ENCODE results near the gene ADAM8.

Gene ADAM8

DNA sequence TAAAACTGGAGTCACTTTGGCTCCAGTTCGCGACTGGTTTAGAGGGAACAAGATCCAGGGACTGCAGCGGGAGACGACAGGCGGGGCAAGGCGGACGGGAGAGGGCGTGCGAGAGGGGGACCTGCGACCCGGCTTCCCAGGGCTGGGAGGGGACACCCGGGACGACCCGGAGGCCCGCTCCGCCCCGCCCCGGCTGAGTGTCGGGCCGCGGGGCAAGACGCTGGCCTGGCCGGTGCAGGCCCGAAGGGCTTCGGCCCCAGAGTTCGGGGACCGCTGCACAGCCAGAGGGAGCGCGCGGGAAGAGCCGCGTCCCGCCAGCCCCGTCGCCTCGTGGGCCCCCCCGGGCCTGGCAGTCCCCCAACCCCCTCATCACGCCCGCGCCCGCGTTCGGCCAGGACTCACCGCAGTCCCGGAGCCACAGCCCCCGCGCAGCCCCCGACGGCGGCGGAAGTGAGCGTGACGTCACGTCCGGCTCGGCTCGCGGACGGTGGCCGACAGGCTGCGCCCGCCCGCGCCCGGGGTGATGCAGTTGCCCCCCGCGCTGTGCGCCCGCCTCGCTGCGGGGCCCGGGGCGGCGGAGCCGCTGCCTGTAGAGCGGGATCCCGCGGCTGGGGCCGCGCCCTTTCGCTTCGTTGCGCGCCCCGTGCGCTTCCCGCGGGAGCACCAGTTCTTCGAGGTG is 31.9 kb upstream of the ADAM8 start, which contains the start of the genes TUBGCP2 and ZNF511:
TSS of gene TUBGCP2 (minus strand) at position 452 of the 679 bp plus-strand sequence. CDS start 5,931 bp downstream, outside the sequence.
TSS of gene ZNF511 (plus strand) at position 494 of the 679 bp plus-strand sequence. CDS start at position 524, 30 bp downstream.
- DNase-seq (ENCODE audit: low read depth), result peak; percentile 80

DNA sequence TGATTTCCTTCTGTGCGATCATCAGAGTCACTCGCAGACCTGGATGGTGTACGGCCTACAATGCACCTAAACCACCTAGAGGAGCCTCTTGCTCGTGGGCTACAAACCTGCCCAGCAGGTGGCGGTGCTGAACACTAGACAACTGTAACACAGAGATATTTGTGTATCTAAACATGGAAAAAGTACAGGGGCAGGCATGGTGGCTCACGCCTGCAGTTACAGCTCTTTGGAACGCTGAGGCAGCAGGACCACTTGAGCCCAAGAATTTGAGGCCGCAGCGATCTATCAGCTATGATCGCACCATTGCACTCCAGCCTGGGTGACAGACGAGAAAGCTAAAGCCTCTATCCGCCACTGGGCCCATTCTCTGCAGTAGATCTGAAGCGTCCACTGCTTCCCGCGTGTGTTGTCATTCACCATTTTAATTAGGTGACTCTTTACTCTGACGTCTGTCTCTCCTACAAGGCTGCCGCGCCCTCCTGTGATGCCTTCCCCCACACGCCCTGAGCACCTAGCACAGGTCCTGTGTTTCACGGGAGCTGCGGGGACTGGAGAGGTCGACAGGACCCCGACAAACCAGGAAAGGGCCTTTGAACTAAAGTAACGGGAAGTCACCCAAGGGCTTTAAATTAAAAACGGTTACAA is 31.2 kb upstream of the ADAM8 start:
- peak; percentile 73 for DNase-seq (ENCODE audit: low read depth)

DNA sequence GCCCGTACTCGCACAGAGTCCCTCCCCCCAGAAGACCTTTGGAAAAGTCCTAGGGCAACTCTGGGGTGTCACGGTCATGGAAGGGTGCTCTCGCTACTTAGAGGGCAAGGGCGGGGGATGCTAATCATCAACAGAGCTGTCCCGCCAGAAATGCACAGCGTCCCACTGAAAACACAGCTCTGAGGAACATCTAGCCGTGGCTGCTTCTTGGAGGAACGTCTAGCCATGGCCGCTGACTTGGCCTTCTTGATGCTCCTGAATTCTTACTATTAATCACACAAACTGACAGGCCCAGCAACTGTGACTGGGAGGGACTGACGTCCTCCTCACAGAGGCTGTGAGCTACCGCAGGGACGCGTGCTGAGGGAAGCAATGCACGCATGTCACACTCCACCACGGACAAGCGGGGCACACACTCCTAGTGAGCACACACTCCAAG is 30.3 kb upstream of the ADAM8 start:
- DNase-seq (ENCODE audit: low read depth), result no peak

DNA sequence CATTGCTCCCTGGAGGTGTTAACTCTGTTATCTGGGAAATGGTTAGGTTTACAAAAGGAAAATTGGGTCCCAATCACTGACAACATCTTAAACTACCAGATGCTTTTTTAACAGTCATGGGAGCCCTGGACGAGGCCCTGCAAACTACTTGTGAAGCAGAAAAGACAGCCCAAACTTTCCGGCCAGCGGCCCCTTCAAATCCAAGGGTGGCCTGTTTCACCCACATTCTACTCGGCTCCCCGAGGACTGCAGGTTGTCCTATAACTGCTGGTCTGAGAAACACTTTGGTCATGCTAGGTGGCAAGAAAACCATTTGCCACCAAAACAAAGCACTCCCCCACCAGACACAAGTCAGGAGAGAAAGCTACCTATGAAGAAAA is 29.4 kb upstream of the ADAM8 start:
- no peak for DNase-seq (ENCODE audit: low read depth)

DNA sequence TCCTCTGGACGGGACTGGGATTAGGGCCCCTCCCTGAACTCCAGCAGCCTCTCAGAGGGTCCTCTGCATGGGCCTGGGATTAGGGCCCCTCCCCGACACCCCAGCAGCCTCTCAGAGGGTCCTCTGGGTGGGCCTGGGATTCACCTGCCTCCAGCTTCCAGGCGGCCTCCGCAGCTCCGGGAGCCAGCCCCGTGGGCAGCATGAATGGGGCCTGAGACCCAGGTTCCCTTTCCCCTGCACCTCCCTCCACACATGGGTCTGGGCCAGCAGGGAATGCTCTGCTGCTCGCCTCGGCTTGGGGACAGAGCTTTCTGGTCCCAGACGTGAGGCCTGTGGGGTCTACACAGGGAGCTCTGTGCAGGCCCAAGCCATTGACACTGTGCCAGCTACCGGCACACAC is 26.5 kb upstream of the ADAM8 start:
- no peak for DNase-seq (ENCODE audit: low read depth)

DNA sequence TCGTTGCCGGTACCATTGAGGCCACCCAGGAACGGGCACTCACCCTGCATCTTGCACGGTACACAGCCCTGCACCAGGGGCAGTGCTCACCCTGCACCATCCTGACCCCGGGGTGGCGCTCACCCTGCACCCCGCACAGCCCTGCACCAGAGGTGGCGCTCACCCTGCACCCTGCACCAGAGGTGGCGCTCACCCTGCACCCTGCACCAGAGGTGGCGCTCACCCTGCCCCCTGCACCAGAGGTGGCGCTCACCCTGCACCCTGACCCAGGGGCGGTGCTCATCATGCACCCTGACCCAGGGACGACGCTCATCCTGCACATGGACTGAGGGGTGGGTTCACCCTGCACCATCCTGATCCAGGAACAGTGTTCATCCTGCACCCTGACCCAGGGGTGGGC is 25.6 kb upstream of the ADAM8 start:
- no peak for DNase-seq (ENCODE audit: low read depth)

DNA sequence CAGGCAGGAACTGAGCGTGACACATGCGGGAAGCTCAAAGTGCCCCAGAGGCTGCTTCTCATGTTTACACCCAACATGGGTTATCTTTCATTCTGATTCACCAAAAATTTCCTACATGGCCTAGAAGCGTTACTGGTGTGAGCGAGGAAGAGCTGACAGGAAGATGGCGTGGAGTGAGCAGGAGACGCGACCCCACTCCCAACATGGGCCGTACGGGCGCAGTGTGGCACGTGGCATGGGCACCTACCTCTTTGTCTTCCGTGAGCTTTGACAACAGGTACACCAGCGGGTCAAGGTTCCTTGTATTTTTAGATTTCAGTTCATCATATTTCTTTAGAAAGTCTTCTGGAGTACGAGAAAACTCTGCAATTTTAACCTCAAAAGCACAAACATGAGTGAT is 23.1 kb upstream of the ADAM8 start:
- no peak for DNase-seq (ENCODE audit: low read depth)

DNA sequence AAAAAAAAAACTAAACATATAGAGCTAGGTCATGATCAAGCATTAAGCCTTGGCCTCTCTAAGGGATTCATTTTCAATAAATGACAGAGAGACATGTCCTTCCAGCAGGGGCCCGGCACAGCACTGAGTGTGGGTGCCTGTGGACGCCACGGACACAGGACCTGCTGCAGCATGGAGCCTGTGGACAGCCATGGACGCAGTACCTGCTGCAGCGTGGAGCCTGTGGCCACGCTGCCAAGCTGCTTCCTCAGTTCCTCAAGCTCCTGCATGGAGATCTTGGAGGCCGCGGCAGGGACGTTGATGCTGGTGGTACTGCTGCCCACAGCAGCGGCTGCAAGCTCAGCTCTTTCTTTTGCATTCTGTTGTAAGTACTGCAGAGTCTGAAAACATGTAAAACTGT is 22.6 kb upstream of the ADAM8 start:
- DNase-seq (ENCODE audit: low read depth), result no peak

DNA sequence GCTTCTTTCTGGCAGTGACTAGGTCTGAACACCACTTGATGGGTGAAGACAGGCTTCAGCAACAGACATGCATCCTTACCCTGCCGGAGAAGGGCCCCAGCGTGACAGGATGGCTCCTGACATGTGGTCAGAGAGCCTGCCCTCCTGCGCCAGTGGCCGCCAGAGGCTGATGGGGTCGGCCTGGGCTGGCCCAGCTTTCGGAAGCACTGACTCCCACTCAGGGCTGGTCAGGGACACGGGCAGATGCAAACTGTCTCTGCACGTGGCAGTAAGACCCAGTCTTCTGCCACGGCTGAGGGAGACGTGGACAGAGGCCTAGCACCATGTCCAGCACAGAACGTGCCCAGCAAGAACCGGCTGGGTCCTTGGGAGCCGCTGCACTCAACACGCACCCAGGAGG is 21.8 kb upstream of the ADAM8 start:
- DNase-seq (ENCODE audit: low read depth), result no peak

DNA sequence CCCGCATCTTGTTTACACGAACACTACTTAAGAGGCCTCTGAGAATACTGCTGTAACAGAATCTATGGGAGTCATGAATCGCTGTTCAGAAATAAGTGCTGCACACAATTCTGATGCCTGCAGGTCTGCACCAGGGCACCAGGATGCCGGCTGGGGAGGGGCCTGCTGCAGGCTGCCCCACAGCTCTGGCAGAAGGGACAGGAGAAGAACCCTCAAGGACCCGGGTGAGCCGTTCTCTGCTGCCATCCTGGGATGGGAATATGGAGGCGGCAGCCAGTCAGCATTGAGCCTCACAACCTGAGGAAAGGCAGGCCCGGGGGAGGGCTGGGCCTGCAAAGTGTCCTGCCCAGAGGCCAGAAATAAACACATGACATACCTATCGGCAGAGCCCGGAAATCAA is 20.8 kb upstream of the ADAM8 start:
- no peak for DNase-seq (ENCODE audit: low read depth)

DNA sequence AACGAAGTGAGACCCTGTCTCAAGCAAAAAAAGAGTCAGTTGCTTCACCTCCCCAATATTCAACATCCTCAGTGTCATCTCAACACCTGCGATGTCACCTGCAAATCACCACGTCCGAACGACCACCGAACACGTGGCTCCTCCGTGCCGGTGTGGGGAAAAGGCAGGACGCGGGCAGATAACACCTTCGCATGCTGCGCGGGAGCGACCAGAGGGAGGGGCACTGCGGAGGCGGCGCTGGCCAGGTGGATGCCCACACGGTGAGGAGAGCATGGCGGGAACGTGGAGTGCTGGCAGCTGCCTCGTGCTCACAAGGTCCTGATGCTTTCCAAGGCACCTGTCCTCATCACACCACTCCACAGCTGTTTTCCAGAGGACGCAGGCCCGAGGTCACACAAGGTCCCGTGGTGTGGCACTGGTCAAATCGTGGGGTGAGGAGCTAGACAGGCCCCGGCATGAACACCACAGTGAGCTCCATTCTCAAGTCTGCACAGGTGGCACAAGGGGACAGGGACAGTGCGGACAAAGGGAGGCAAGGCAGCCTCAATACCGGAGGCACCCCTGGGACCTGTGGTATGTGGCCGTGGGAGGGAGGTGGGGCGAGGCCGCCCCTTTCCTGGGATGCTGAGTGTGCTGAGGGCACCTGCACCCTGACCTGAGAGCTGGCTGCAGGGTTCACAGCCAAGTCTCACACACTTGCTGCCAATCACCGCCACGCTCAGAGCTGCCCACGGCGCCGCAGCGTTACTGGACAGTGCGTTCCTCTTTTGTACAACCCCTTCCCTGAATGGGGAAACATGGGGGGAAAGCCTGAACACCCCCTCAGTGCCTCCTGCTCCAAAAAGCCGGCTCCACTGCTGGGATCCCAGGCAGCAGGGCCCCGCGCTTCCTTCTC is 19.0 kb upstream of the ADAM8 start:
- DNase-seq (ENCODE audit: low read depth), result no peak

DNA sequence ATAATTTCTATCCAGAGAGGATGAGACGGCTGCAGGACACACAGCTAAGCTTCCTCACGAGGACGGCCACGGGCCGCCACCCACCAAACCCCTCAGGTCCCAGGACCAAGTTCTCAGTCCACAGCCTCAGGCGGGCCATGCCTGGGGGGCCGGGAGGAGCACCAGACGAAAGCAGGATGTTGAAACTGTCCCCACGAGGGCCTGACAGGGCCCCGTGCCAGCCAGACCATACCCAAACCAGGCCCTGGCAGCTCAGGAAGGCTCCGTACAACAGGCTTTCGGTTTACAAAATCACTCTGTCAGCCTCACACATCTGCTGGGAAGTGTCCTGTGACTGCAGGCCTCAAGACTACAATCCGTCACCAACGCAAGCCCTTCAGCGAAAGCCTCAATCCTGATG is 17.5 kb upstream of the ADAM8 start:
- DNase-seq (ENCODE audit: low read depth), result no peak

DNA sequence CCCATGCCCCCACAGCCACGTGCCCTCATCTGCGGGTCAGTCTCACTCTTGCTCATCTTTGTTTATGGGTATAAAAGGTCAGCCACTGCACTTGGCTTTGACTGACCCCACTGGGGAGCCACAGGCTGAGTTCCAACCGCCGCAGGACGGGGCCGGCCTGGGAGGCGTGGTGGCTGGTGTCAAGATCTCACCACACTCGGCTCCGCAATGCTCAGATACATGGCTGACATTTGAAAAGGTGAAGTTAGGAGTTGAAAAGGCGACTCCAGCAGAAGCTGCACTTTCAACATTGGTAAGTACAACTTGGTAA is 17.1 kb upstream of the ADAM8 start:
- DNase-seq (ENCODE audit: low read depth), result no peak

DNA sequence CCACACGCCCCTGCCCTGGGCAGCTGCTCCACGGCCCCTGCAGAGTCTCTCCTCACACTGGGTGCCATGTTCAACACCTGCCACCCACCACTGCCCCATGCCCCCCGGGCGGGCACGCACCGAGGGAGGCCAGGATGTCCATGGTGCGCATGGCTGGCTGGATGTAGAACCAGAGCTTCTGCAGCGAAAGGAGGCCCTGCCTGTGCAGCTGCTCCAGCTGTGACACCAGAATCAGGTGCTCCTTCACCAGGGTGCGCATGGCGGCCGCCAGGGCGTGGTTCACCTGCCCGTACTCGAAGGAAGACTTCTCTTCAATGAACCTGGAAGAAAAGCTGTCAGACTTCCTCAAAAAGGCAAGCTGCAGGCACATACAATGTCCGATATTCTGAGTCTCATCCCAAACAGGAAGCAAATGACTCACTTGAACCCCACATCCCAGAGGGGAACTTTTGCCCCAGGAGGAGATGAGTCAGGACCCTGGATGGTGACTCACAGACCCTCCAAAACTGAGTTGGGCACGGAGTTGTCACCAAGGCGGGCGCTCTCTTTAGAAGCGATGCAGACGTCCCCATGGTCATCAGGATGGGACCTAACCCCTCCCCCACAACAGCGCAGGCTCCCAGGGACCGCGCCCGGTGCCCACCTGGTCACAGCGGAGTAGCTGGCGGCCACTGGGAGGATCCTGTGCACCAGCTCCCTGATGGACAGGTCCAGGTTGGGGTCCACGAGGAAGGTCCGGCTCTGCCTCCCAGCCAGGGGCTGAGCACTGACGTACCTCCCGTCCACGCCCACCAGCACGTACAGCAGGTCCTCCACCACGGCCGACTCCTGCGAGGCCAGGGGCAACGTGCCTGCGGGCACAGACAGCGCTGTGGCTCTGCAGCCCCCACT is 16.5 kb upstream of the ADAM8 start:
- no peak for DNase-seq (ENCODE audit: low read depth)

DNA sequence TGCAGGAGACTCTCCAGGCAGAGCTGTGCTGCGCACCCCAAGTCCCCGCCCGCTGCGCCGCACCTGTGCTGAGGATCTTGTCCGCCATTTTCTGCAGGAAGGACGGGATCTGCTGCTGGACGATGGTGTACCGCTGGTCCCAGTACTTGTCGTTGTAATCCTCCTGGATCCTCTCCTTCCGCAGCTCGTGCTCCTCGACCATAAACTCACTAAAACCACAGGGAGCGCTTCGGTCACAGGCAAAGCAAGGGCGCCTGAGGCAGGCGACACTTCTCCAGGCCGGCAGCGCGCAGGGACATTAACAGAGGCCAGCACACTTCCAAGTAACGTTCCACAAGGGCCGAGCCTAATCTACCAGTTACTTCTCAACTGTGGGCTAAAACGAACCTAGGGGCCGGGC is 13.1 kb upstream of the ADAM8 start:
- DNase-seq (ENCODE audit: low read depth), result no peak

DNA sequence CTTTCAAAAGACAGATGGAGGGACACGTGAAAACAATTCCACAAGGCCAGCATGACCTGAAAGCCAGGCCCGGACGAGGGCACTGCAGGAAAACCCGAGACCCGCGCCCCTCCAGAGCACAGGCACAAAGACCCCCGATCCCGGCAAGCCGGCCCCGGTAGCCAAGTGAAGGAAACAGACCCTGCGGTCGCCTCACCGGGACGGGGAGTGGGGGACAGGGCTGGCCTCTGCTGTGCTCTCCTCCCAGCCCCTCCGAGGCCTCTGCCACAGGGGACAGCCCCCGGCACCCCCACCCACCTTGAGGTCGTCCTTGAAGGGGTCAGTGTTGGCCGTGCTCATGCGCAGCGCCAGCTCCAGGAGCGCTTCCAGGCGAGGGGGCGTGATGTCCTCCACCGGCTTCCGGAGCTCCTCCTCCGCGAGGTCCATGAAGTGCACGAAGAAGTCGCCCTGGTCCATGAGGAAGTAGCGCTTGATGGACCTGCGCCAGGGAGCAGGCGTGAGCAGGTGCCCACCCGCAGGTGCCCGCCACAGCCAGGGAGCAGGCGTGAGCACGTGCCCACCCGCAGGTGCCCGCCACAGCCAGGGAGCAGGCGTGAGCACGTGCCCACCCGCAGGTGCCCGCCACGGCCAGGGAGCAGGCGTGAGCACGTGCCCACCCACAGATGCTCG is 11.3 kb upstream of the ADAM8 start:
- DNase-seq (ENCODE audit: low read depth), result no peak

DNA sequence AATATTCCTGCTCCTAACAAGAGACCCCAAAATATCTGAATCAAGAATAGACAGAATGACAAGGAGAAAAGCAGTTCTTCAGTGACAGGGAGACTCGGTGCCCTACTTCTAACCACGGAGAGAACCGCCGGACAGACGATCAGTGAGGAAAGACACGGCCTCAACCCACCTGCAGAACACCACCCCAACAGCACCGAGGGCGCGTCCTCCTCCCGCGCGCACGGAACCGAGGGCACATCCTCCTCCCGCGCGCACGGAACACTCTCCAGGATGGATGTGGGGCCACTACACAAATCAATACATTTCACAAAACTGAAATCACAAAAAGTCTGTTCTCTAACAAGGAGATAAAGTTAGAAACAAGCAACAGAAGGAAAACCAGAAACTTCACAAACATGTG is 9.7 kb upstream of the ADAM8 start:
- no peak for DNase-seq (ENCODE audit: low read depth)

DNA sequence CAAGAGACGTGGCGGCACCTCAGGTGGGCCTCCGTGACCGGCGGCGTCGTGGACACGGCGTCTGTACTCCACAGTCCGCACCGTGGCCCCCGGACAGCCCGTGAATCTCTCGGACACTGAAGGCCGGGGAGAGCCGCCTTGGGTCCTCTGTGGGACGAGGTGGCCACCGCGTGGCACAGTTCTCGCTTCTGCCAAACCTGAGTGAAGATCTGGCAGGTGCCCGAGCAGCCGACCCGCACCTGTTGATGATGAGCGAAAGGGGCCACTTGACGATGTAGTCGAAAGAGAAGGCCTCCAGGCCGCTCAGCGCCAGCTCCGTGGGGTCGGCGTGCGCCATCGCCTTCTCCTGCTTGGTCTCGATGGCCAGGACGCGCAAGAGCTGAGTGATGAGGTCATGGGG is 8.5 kb upstream of the ADAM8 start:
- no peak for DNase-seq (ENCODE audit: low read depth)

DNA sequence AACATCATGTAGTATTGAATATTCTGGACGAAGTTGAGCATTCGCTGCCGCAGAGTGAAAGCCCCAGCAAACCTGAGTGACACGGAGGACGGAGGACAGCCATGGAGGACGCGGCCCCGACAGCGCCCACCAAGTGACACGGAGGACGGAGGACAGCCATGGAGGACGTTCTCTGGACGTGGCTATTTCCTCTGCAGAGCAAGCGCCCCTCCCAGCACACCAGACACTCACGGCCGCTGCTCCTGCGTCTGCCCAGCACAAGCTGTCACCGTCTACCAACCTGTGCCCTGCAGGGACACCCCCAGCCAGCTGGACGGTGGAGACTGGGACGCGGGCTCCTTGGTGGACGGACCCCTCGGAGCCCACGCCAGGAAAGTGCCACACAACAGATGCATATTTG is 7.3 kb upstream of the ADAM8 start:
- no peak for DNase-seq (ENCODE audit: low read depth)

DNA sequence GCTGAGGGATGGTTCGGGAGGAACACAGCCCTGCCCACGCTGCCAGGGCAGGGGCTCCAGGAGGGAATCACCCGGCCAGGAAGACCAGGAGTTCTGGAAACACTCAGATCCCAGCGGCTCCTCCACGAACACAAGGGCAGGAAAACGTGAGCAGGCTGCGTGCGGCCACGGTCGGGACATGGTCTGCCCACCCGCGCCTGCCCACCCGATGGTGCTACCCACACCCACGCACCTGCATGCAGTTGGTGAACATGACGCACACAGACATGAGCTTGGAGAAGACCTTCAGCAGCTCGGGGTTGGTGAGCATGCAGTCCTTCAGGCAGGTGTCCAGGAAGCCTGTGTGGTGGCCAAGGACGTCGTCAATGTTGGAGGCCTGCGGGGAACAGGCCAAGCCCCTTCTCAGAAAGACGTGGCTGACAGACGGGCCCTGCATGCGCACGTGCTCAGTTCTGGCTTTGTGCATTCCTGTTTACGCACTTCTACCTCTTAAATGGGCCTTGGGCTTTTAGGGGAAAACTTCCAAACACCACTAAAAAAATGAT is 6.2 kb upstream of the ADAM8 start:
- DNase-seq (ENCODE audit: low read depth), result no peak
